ENCODE results near the gene UBE2I.

DNA sequence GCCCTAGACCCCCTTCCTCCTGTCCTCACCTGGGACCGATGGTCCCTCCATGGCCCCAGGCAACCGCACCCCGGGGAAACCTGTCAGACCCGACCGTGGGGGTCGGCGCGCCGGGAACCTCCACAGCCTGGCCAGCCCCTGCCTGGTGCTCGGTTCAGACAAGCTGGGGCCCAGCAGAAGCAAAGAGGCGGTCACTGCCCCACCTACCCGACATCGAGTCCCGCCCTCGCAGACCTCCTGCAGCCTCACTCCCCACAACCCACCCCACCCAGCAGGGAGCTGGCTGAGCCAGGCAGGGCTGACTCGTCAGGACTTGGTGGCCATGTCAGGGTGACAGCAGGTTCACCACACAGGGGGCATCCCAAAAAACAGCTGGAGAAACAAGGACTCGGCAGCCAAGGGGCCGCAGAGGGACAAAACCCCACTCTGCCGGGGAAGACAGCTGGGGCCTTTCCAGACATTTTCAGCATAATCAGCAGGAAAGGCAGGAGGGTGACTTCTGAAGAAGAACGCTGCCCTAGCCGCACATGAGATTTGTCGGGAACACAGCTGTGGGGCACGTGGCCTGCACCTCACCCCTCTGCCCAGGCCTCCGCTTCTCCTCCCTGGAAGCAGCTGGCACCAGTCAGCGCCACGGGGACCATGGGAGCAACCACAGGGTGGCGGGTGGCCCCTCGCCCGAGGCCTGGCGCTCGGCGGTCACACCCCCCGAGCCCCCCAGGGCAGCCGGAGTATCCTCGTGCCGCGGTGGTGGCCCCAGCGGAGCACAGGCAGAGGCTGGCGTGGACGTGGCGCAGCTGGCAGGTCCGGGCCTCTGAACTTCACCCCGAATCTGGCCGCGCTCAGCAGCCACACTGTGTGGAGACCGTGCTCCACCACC lies 65.2 kb downstream of the UBE2I start:
- TF ChIP-seq, protein P1, sequence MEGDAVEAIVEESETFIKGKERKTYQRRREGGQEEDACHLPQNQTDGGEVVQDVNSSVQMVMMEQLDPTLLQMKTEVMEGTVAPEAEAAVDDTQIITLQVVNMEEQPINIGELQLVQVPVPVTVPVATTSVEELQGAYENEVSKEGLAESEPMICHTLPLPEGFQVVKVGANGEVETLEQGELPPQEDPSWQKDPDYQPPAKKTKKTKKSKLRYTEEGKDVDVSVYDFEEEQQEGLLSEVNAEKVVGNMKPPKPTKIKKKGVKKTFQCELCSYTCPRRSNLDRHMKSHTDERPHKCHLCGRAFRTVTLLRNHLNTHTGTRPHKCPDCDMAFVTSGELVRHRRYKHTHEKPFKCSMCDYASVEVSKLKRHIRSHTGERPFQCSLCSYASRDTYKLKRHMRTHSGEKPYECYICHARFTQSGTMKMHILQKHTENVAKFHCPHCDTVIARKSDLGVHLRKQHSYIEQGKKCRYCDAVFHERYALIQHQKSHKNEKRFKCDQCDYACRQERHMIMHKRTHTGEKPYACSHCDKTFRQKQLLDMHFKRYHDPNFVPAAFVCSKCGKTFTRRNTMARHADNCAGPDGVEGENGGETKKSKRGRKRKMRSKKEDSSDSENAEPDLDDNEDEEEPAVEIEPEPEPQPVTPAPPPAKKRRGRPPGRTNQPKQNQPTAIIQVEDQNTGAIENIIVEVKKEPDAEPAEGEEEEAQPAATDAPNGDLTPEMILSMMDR (conservative IDR thresholded peaks at IDR 0.05; ENCODE audit: low read depth, low read length): no peak
- no peak for TF ChIP-seq EZH2phosphoT487 (IDR thresholded peaks at IDR 0.05; ENCODE audit: borderline replicate concordance, low read length)
- no peak for TF ChIP-seq EZH2 (IDR thresholded peaks at IDR 0.05; ENCODE audit: low read length, unreplicated experiment)

All from PC-3 (cell line).